ENCODE results near the gene ROBO2.

GRCh38 chr3:77242371-77242770 lies 202.5 kb downstream of the ROBO2 start:
- no peak for TF ChIP-seq CTCF (IDR thresholded peaks at IDR 0.05)
- TF ChIP-seq POLR2A (IDR thresholded peaks at IDR 0.05): no peak

Data from lower leg skin (tissue), 3 donors.